ENCODE results near the gene CCL7. TPM values are rescaled to one million over a fixed set of nuclear protein-coding genes. Genes with fewer than 3 reads are reported as not detected.

Gene CCL7
- total RNA-seq, 1 donor from 2014 or later: not detected

Other genes with a start within 250 kb of the CCL7 start
- gene CCL2, start 14.9 kb upstream of the CCL7 start, total RNA-seq: 8.7 TPM
- gene CCL11, start 15.5 kb downstream of the CCL7 start, total RNA-seq: not detected
- gene CCL8, start 49.2 kb downstream of the CCL7 start, total RNA-seq: 0.16 TPM
- gene CCL13, start 86.3 kb downstream of the CCL7 start, total RNA-seq: not detected
- 0.47 TPM for gene CCL1, start 93.0 kb downstream of the CCL7 start, total RNA-seq